DOHH2 (cell line): ENCODE measurements around the gene CA7.
A peak's percentile ranks its signal among the peaks of the same experiment; 100 is the strongest.

Experiments
- CTCF ChIP-seq: fragments of 200-600 bp; sonication (generic); IDR thresholded peaks from one replicate; pipeline ENCODE4 v1.5.1; 2014; ENCODE audit warnings: antibody characterized with exemption, mild to moderate bottlenecking, low read depth, low read length; ENCODE audit not compliant: poor library complexity, severe bottlenecking
- EZH2phosphoT487 ChIP-seq: fragments of 200-600 bp; sonication (generic); IDR thresholded peaks from 2 replicates; pipeline ENCODE4 v1.6.1; 2017; ENCODE audit warnings: borderline replicate concordance, mild to moderate bottlenecking, antibody characterized with exemption, low read length, moderate library complexity, mixed read lengths

GRCh38 chr16:66830422-66831404 lies 13.5 kb upstream of the CA7 start, which contains the start of gene NAE1:
- TF ChIP-seq CTCF (peak; percentile 92), EZH2phosphoT487 (no peak)
